HepG2 (cell line): Measurements from ENCODE around the gene DCAF6. TPM values are rescaled to one million over a fixed set of nuclear protein-coding genes. Genes with fewer than 3 reads are reported as not detected.

Experiments used
- ATAC-seq: fragments of 200-7000 bp; cut with Tn5 transposase; 3 replicates; pipeline ENCODE4 v1.9.1; 2020; ENCODE audit warnings: mild to moderate bottlenecking, moderate library complexity
- BruUV-seq: library from RNA; stranded (reverse); fragments of 400-500 nt; replicated peaks from 2 replicates; lab custom pipeline; 2021; lab: Mats Ljungman, UMichigan
- CTCF ChIA-PET: fragments of 300-600 bp; formaldehyde crosslinking; extraction: SDS; loops from one replicate; lab custom pipeline; 2021; ENCODE audit warnings: low total read pairs, inconsistent platforms, low intra/inter-chr PET ratio; lab: Yijun Ruan, JAX
- POLR2A ChIA-PET: fragments of 350-600 bp; sonication (Branson Sonifier 250); formaldehyde crosslinking; loops from one replicate; lab custom pipeline; 2020; ENCODE audit warnings: antibody characterized with exemption, inconsistent platforms; lab: Yijun Ruan, JAX
- DNase-seq: peaks from one replicate; pipeline ENCODE4 v3.0.0-alpha.2; 2015; ENCODE audit warnings: low spot score
- FAIRE-seq: peaks from 3 replicates; lab custom pipeline; 2011; peaks lifted over from hg19 to GRCh38; lab: Jason Lieb, UNC
- H2AFZ ChIP-seq: one replicate; pipeline ENCODE4 v1.6.1; 2011; ENCODE audit warnings: low read length, inconsistent platforms
- H3K27ac ChIP-seq: fragments of 300-600 bp; 3 replicates; pipeline ENCODE4 v1.8.0; 2011; ENCODE audit warnings: mixed run types, mild to moderate bottlenecking, mixed read lengths, low read length, inconsistent platforms; ENCODE audit not compliant: insufficient read depth; ENCODE audit errors: extremely low read length
- H3K27me3 ChIP-seq, 2 experiments: fragments of 200-600 bp in 1 of 2; 2 replicates in 1 of 2; 3 replicates in 1 of 2; pipeline versions ENCODE4 v1.6.0 to v1.8.0; 2011; ENCODE audit warnings: low read length in 2 of 2, mild to moderate bottlenecking in 2 of 2, moderate library complexity in 2 of 2, inconsistent platforms in 1 of 2; ENCODE audit not compliant: insufficient read depth in 2 of 2, control insufficient read depth in 1 of 2
- H3K36me3 ChIP-seq, 2 experiments: fragments of 200-600 bp in 1 of 2; replicated peaks in 1 of 2; 2 replicates in 1 of 2; 3 replicates in 1 of 2; pipeline versions ENCODE4 v1.5.1 to v1.8.0; 2011; ENCODE audit warnings: low read length in 2 of 2, inconsistent platforms in 1 of 2; ENCODE audit not compliant: insufficient read depth in 2 of 2, control insufficient read depth in 1 of 2
- H3K4me1 ChIP-seq: 2 replicates; pipeline ENCODE4 v1.5.1; 2012; ENCODE audit warnings: low read length, inconsistent platforms; ENCODE audit not compliant: insufficient read depth
- H3K4me2 ChIP-seq: 2 replicates; pipeline ENCODE4 v1.6.0; 2011; ENCODE audit warnings: low read depth, low read length, inconsistent platforms
- H3K4me3 ChIP-seq, 3 experiments: fragments of 200-600 bp in 1 of 3; sonication (generic), shearing (Covaris generic) in 1 of 3; replicated peaks in 1 of 3; 2 replicates each; pipeline ENCODE4 v1.5.1; 2011 to 2016; ENCODE audit warnings: low read length in 3 of 3, inconsistent platforms in 2 of 3, low read depth in 2 of 3, mild to moderate bottlenecking in 2 of 3, control low read depth in 1 of 3, mixed read lengths in 1 of 3; ENCODE audit not compliant: insufficient read depth in 1 of 3
- H3K79me2 ChIP-seq: one replicate; pipeline ENCODE4 v1.6.1; 2011; ENCODE audit warnings: low read length, inconsistent platforms; ENCODE audit not compliant: insufficient read depth
- H3K9ac ChIP-seq: 2 replicates; pipeline ENCODE4 v1.6.0; 2011; ENCODE audit warnings: mild to moderate bottlenecking, low read depth, low read length, inconsistent platforms; ENCODE audit not compliant: insufficient read depth
- H3K9me3 ChIP-seq: 2 replicates; pipeline ENCODE4 v1.5.1; 2012; ENCODE audit warnings: mild to moderate bottlenecking, low read length
- H4K20me1 ChIP-seq: 2 replicates; pipeline ENCODE4 v1.6.0; 2011; ENCODE audit warnings: inconsistent platforms, mild to moderate bottlenecking, low read length, moderate library complexity; ENCODE audit not compliant: insufficient read depth
- ATF1 ChIP-seq: IDR thresholded peaks from 2 replicates; pipeline ENCODE4 v1.6.1; 2016; ENCODE audit warnings: mild to moderate bottlenecking, control low read depth
- GPN1 ChIP-seq: sonication (generic); formaldehyde crosslinking; IDR thresholded peaks from 2 replicates; pipeline ENCODE4 v1.5.1; 2020; ENCODE audit warnings: missing genetic modification reagents, borderline replicate concordance
- HCFC1 ChIP-seq: fragments of 150-350 bp; IDR thresholded peaks from 2 replicates; pipeline ENCODE4 v1.6.1; 2014; ENCODE audit warnings: low read depth, low read length
- HIVEP1 ChIP-seq: sonication (generic); formaldehyde crosslinking; IDR thresholded peaks from 2 replicates; pipeline ENCODE4 v1.4.0; 2020; ENCODE audit warnings: mild to moderate bottlenecking, missing genetic modification reagents
- KMT2B ChIP-seq: IDR thresholded peaks from 2 replicates; pipeline ENCODE4 v1.6.1; 2016; ENCODE audit warnings: missing genetic modification reagents, missing compliant biosample characterization
- ZNF251 ChIP-seq: sonication (generic); formaldehyde crosslinking; IDR thresholded peaks from 2 replicates; pipeline ENCODE4 v1.9.0; 2021; ENCODE audit warnings: mild to moderate bottlenecking, missing genetic modification reagents
- in situ Hi-C: cut with HindIII; loops from 2 replicates; pipeline ENCODE4 v1.10.0; 2017; ENCODE audit warnings: low pct_unique_long_range_greater_than_20kb; ENCODE audit not compliant: extremely low pct_ligation_motif_present
- intact Hi-C: fragments of 100-400 bp; cut with micrococcal nuclease; formaldehyde crosslinking; loops from one replicate; pipeline ENCODE4 v1.10.0; 2022; ENCODE audit not compliant: unreplicated experiment
- polyA plus RNA-seq, 8 experiments: library from polyadenylated mRNA; depleted of rRNA in 3 of 8; stranded (reverse) in 7 of 8; unstranded in 1 of 8; fragments of >200 nt; fragmentation: Illumina TruSeq in 4 of 8; extraction: Trizol in 4 of 8; gene quantifications; 2 replicates each; pipeline versions ENCODE4 v1.2.1 to v1.2.3, GENCODE V29; 2011 to 2016; ENCODE audit warnings: low read depth in 4 of 8, missing spikeins in 1 of 8, mixed read lengths in 1 of 8; ENCODE audit not compliant: insufficient read depth in 1 of 8
- total RNA-seq, 5 experiments: library from RNA; depleted of rRNA; stranded (reverse); fragments of >200 nt; fragmentation: Illumina TruSeq; extraction: Trizol; gene quantifications; 2 replicates each; pipeline ENCODE4 v1.2.3, GENCODE V29; 2016; ENCODE audit warnings: low read depth in 1 of 5
- TF ChIP-seq, protein P1 (sequence below): conservative IDR thresholded peaks from 2 replicates; pipeline ENCODE4 v1.6.1; 2018; ENCODE audit warnings: missing genetic modification reagents
- TF ChIP-seq, protein P2 (sequence below): sonication (generic); formaldehyde crosslinking; IDR thresholded peaks from 2 replicates; pipeline ENCODE4 v1.5.0; 2020; ENCODE audit warnings: mild to moderate bottlenecking, missing genetic modification reagents, borderline replicate concordance

The DCAF6 gene
- total and polyA plus RNA-seq, 2 of the 13 experiments (the other 11 are each of a cell fraction or from before 2014, with no cell fraction given): 24.7 to 33.7 TPM

DNA sequence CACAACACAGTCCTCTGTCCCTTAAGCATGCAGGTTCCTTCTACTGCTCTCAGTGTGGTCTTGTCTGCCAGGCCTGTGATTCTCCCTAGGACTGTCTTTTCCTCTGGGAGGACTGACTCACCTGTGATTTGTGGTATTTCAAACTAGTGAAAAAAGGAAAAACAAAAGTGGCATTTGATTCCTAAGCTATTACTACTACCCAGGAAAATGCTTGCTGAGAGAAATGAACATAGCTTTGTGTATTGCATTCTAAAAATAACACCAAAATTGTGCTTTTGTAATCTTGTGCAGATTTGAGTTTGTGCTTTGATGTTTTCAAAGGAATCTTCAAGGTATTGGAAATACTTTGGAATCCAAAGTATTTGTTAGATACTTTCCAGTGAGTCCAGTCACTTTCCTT, 143.3 kb downstream of the DCAF6 start:
- no peaks in the 10 kb centered on the region for H3K79me2 ChIP-seq
- POLR2A ChIA-PET: no interaction called here
- H4K20me1 ChIP-seq: no peaks in the 10 kb centered on the region
- no TSS peak for BruUV-seq
- no peak overlapping the region for H3K4me2 ChIP-seq
- in situ Hi-C loops: no loop called here
- peaks cover 6% of the 10 kb centered on the region; the same call in 1 of the 2 replicates for H3K4me1 ChIP-seq
- CTCF ChIA-PET: no interaction called here
- FAIRE-seq (no peak), DNase-seq (no peak), ATAC-seq (no peak)
- no peaks in the 10 kb centered on the region for H3K27me3 ChIP-seq
- no peak overlapping the region for H2AFZ ChIP-seq
- H3K27ac ChIP-seq: no peak overlapping the region
- TF ChIP-seq, protein P1, sequence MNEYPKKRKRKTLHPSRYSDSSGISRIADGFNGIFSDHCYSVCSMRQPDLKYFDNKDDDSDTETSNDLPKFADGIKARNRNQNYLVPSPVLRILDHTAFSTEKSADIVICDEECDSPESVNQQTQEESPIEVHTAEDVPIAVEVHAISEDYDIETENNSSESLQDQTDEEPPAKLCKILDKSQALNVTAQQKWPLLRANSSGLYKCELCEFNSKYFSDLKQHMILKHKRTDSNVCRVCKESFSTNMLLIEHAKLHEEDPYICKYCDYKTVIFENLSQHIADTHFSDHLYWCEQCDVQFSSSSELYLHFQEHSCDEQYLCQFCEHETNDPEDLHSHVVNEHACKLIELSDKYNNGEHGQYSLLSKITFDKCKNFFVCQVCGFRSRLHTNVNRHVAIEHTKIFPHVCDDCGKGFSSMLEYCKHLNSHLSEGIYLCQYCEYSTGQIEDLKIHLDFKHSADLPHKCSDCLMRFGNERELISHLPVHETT (CRISPR knock-in tag): no peak
- no peak for TF ChIP-seq KMT2B (CRISPR knock-in tag)
- TF ChIP-seq, protein P2, sequence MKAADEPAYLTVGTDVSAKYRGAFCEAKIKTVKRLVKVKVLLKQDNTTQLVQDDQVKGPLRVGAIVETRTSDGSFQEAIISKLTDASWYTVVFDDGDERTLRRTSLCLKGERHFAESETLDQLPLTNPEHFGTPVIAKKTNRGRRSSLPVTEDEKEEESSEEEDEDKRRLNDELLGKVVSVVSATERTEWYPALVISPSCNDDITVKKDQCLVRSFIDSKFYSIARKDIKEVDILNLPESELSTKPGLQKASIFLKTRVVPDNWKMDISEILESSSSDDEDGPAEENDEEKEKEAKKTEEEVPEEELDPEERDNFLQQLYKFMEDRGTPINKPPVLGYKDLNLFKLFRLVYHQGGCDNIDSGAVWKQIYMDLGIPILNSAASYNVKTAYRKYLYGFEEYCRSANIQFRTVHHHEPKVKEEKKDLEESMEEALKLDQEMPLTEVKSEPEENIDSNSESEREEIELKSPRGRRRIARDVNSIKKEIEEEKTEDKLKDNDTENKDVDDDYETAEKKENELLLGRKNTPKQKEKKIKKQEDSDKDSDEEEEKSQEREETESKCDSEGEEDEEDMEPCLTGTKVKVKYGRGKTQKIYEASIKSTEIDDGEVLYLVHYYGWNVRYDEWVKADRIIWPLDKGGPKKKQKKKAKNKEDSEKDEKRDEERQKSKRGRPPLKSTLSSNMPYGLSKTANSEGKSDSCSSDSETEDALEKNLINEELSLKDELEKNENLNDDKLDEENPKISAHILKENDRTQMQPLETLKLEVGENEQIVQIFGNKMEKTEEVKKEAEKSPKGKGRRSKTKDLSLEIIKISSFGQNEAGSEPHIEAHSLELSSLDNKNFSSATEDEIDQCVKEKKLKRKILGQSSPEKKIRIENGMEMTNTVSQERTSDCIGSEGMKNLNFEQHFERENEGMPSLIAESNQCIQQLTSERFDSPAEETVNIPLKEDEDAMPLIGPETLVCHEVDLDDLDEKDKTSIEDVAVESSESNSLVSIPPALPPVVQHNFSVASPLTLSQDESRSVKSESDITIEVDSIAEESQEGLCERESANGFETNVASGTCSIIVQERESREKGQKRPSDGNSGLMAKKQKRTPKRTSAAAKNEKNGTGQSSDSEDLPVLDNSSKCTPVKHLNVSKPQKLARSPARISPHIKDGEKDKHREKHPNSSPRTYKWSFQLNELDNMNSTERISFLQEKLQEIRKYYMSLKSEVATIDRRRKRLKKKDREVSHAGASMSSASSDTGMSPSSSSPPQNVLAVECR (CRISPR knock-in tag): no peak
- no peak for TF ChIP-seq HIVEP1
- TF ChIP-seq HCFC1: no peak
- no peak for TF ChIP-seq GPN1
- TF ChIP-seq ATF1: no peak
- no peak for TF ChIP-seq ZNF251 (CRISPR knock-in tag)
- no peak overlapping the region for H3K9ac ChIP-seq
- peaks cover 4 to 27% of the 10 kb centered on the region in 2 experiments; a peak in 4 of 5 replicates for H3K36me3 ChIP-seq
- H3K4me3 ChIP-seq: no peak overlapping the region
- intact Hi-C loops: no loop called here
- H3K9me3 ChIP-seq: no peaks in the 10 kb centered on the region
